K562 (cell line): ENCODE measurements around the gene LYRM7. TPM values are rescaled to one million over a fixed set of nuclear protein-coding genes. Genes with fewer than 3 reads are reported as not detected.

Source experiments
- ASH1L ChIP-seq: fragments of 450-650 bp; IDR thresholded peaks from 2 replicates; pipeline ENCODE4 v1.6.1; 2018; ENCODE audit warnings: borderline replicate concordance, mild to moderate bottlenecking, low read depth; ENCODE audit not compliant: partially characterized antibody
- BDP1 ChIP-seq: IDR thresholded peaks from 3 replicates; pipeline ENCODE4 v1.6.1; 2011; ENCODE audit not compliant: insufficient read length, insufficient read depth
- CAMTA2 ChIP-seq: fragments of 250-450 bp; sonication (Bioruptor Pico); conservative IDR thresholded peaks from 2 replicates; pipeline ENCODE4 v1.5.1; 2022
- CBX3 ChIP-seq, 2 experiments: IDR thresholded peaks; 1 replicate in 1 of 2; 2 replicates in 1 of 2; pipeline ENCODE4 v1.6.1; 2012; ENCODE audit warnings: inconsistent platforms in 2 of 2, low read length in 2 of 2, borderline replicate concordance in 1 of 2, control low read depth in 1 of 2
- CHD1 ChIP-seq: fragments of 200-600 bp; sonication (generic); IDR thresholded peaks from one replicate; pipeline ENCODE4 v1.6.1; 2012; ENCODE audit warnings: mild to moderate bottlenecking, moderate library complexity, low read length, inconsistent platforms
- ETV6 ChIP-seq, 3 experiments: fragments of 150-350 bp in 1 of 3; sonication (generic) in 1 of 3; formaldehyde crosslinking in 1 of 3; IDR thresholded peaks; 2 replicates each; pipeline versions ENCODE4 v1.6.1 to v1.8.0; 2014 to 2022; ENCODE audit warnings: borderline replicate concordance in 2 of 3, low read depth in 2 of 3, antibody characterized with exemption in 1 of 3, low read length in 1 of 3, mild to moderate bottlenecking in 1 of 3, missing genetic modification reagents in 1 of 3
- KLF13 ChIP-seq: fragments of 450-650 bp; IDR thresholded peaks from 2 replicates; pipeline ENCODE4 v1.6.1; 2016; ENCODE audit warnings: missing genetic modification characterization, low read depth, mild to moderate bottlenecking, missing compliant biosample characterization, moderate library complexity, borderline replicate concordance
- NFRKB ChIP-seq: fragments of 450-650 bp; IDR thresholded peaks from 2 replicates; pipeline ENCODE4 v1.6.1; 2016; ENCODE audit warnings: low read depth
- POLR2G ChIP-seq: fragments of 200-400 bp; formaldehyde crosslinking; IDR thresholded peaks from 2 replicates; pipeline ENCODE4 v1.6.1; 2017; ENCODE audit warnings: low read depth, mild to moderate bottlenecking, antibody characterized with exemption, low read length, moderate library complexity
- SNAPC5 ChIP-seq: fragments of 250-450 bp; sonication (Bioruptor Pico); IDR thresholded peaks from 2 replicates; pipeline ENCODE4 v1.8.0; 2021; ENCODE audit warnings: moderate library complexity, mild to moderate bottlenecking, inconsistent platforms
- ZKSCAN1 ChIP-seq: fragments of 150-350 bp; IDR thresholded peaks from 2 replicates; pipeline ENCODE4 v1.6.1; 2016; ENCODE audit warnings: low read depth, low read length
- ZNF436 ChIP-seq: fragments of 250-450, 450-650 bp; sonication (Bioruptor Pico); formaldehyde crosslinking; IDR thresholded peaks from 2 replicates; pipeline ENCODE4 v1.7.0; 2020; ENCODE audit warnings: mild to moderate bottlenecking
- ZNF512 ChIP-seq: IDR thresholded peaks from 2 replicates; pipeline ENCODE4 v1.6.1; 2016; ENCODE audit warnings: missing genetic modification characterization, missing compliant biosample characterization
- polyA plus RNA-seq, 8 experiments: library from polyadenylated mRNA; depleted of rRNA in 4 of 8; stranded (reverse) in 5 of 8; unstranded in 3 of 8; fragments of >200 nt; fragmentation: Nextera tagmentation in 2 of 8; fragmentation: Illumina TruSeq in 1 of 8; extraction: Ambion mirVana in 2 of 8; extraction: Trizol in 1 of 8; gene quantifications; 2 replicates each; pipeline versions ENCODE4 v1.2.1 to v1.2.3, GENCODE V29; 2011 to 2014; ENCODE audit warnings: inconsistent platforms in 1 of 8, missing spikeins in 1 of 8
- total RNA-seq, 7 experiments: library from RNA; depleted of rRNA in 6 of 7; stranded (reverse); fragments of >200 nt in 6 of 7; fragmentation: Illumina TruSeq in 2 of 7; extraction: Trizol in 2 of 7; gene quantifications; 2 replicates each; pipeline versions ENCODE4 v1.2.1 to v1.2.3, GENCODE V29; 2011 to 2021; ENCODE audit warnings: low replicate concordance in 1 of 7
- TF ChIP-seq, protein P1 (sequence below): fragments of 250-450 bp; sonication (Bioruptor Pico); IDR thresholded peaks from 2 replicates; pipeline ENCODE4 v1.4.0; 2020; ENCODE audit warnings: mild to moderate bottlenecking, moderate library complexity
- TF ChIP-seq, protein P2 (sequence below): IDR thresholded peaks from 2 replicates; pipeline ENCODE4 v1.6.1; 2011; ENCODE audit warnings: borderline replicate concordance, low read depth, mild to moderate bottlenecking, moderate library complexity, low read length; ENCODE audit not compliant: insufficient read depth, poor library complexity, severe bottlenecking

The LYRM7 gene
- total and polyA plus RNA-seq, 9 of the 15 experiments (the other 6 are each of a cell fraction or from before 2014, with no cell fraction given), result 16.2 to 70.1 (median 33.3) TPM

DNA sequence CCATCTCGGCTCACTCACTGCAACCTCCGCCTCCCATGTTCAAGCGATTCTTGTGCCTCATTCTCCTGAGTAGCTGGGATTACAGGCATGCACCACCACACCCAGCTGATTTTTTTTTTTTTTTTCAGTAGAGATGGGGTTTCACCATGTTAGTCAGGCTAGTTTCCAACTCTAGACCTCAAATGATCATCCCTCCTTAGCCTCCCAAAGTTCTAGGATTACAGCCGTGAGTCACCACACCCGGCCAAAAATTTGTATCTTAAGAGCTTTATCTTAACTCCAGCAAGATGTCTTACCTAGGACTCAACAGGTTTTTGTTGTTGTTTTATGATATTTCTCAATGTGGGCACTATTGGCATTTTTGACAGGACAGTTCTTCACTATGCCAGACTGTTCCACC, 27.9 kb downstream of the LYRM7 start (continued):
- TF ChIP-seq CBX3 (IDR thresholded peaks at IDR 0.05; ENCODE audit: borderline replicate concordance in 1 of 2, low read length in 2 of 2) (no peak), ZNF436 (CRISPR knock-in tag) (no peak), POLR2G (no peak), ZNF512 (no peak), CAMTA2 (CRISPR knock-in tag) (no peak), ETV6 (IDR thresholded peaks at IDR 0.05; ENCODE audit: borderline replicate concordance in 1 of 2, low read depth in 2 of 2, low read length in 1 of 2) (no peak), ETV6 (CRISPR knock-in tag; IDR thresholded peaks at IDR 0.05; ENCODE audit: borderline replicate concordance) (no peak), NFRKB (no peak), ZKSCAN1 (no peak), SNAPC5 (CRISPR knock-in tag) (no peak), ASH1L (no peak), KLF13 (tag) (no peak), BDP1 (no peak), CHD1 (no peak)
- TF ChIP-seq, protein P1, sequence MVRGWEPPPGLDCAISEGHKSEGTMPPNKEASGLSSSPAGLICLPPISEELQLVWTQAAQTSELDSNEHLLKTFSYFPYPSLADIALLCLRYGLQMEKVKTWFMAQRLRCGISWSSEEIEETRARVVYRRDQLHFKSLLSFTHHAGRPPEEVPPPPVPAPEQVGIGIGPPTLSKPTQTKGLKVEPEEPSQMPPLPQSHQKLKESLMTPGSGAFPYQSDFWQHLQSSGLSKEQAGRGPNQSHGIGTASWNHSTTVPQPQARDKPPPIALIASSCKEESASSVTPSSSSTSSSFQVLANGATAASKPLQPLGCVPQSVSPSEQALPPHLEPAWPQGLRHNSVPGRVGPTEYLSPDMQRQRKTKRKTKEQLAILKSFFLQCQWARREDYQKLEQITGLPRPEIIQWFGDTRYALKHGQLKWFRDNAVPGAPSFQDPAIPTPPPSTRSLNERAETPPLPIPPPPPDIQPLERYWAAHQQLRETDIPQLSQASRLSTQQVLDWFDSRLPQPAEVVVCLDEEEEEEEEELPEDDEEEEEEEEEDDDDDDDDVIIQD, result no peak
- TF ChIP-seq, protein P2, sequence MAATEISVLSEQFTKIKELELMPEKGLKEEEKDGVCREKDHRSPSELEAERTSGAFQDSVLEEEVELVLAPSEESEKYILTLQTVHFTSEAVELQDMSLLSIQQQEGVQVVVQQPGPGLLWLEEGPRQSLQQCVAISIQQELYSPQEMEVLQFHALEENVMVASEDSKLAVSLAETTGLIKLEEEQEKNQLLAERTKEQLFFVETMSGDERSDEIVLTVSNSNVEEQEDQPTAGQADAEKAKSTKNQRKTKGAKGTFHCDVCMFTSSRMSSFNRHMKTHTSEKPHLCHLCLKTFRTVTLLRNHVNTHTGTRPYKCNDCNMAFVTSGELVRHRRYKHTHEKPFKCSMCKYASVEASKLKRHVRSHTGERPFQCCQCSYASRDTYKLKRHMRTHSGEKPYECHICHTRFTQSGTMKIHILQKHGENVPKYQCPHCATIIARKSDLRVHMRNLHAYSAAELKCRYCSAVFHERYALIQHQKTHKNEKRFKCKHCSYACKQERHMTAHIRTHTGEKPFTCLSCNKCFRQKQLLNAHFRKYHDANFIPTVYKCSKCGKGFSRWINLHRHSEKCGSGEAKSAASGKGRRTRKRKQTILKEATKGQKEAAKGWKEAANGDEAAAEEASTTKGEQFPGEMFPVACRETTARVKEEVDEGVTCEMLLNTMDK, result no peak
